ENCODE measurements around the gene MYH9. TPM values are rescaled to one million over a fixed set of nuclear protein-coding genes. Genes with fewer than 3 reads are reported as not detected.
"Not testable (repeated sequence)": the region's sequence is repeated elsewhere in the genome, so short reads cannot be mapped to it uniquely, and the experiment has no call there.

Gene MYH9
- total RNA-seq, 4 donors from 2014 or later = 228 to 375 (median 275) TPM

- intact Hi-C loops (cut with DNase I) = no loop called here
- no peaks in the 10 kb centered on the region for H3K27me3 ChIP-seq
- 76 to 79% methylated on average over 13 of the region's 13 CpGs for WGBS, 2 donors
- no peaks in the 10 kb centered on the region for H3K9me3 ChIP-seq
- H3K27ac ChIP-seq = peak overlapping the region; percentile 61 to 73 (median 69)
- no peak for DNase-seq
- no peak overlapping the region for H3K4me3 ChIP-seq (replicated peaks in 1 of 3)
- peaks cover 23 to 40% of the 10 kb centered on the region in 2 donors for H3K4me1 ChIP-seq
- TF ChIP-seq CTCF (IDR thresholded peaks at IDR 0.05) (no peak), POLR2A (IDR thresholded peaks at IDR 0.05) (no peak)
- no peaks in the 10 kb centered on the region for H3K36me3 ChIP-seq
These were observed 9.6 kb upstream of the MYH9 start for GRCh38 chr22:36397131-36398093.

- WGBS, 2 donors = 77 to 91% methylated on average over 2 of the region's 2 CpGs
- no peak for DNase-seq
- TF ChIP-seq CTCF (IDR thresholded peaks at IDR 0.05) (no peak), POLR2A (IDR thresholded peaks at IDR 0.05) (no peak)
- no peaks in the 10 kb centered on the region for H3K36me3 ChIP-seq
- no peak overlapping the region for H3K4me3 ChIP-seq (replicated peaks in 1 of 3)
- intact Hi-C loops (cut with DNase I) = no loop called here
- no peaks in the 10 kb centered on the region for H3K9me3 ChIP-seq
- H3K27ac ChIP-seq = peak overlapping the region; percentile 60 to 74 (median 66)
- peaks cover 23 to 40% of the 10 kb centered on the region in 2 donors for H3K4me1 ChIP-seq
- H3K27me3 ChIP-seq = no peaks in the 10 kb centered on the region
These were observed 8.1 kb upstream of the MYH9 start for GRCh38 chr22:36395915-36396314.

GRCh38 chr22:36395055-36395849 is 7.5 kb upstream of the MYH9 start:
- peak; percentile 91 for DNase-seq
- Histone ChIP-seq H3K27ac (peak overlapping the region; percentile 60 to 74 (median 66)), H3K27me3 (no peaks in the 10 kb centered on the region), H3K4me1 (peaks cover 23 to 40% of the 10 kb centered on the region in 2 donors), H3K9me3 (no peaks in the 10 kb centered on the region), H3K4me3 (replicated peaks in 1 of 3) (no peak overlapping the region), H3K36me3 (no peaks in the 10 kb centered on the region)
- TF ChIP-seq CTCF (IDR thresholded peaks at IDR 0.05) (no peak), POLR2A (IDR thresholded peaks at IDR 0.05) (peak in 1 of 2 donors; percentile 31)
- intact Hi-C loops (cut with DNase I) = no loop called here
- 49 to 51% methylated on average over 12 of the region's 12 CpGs for WGBS, 2 donors

- intact Hi-C loops (cut with DNase I) = no loop called here
- Histone ChIP-seq H3K4me1 (peaks cover 12 to 27% of the 10 kb centered on the region in 2 donors), H3K36me3 (no peaks in the 10 kb centered on the region), H3K27me3 (no peaks in the 10 kb centered on the region), H3K27ac (no peak overlapping the region), H3K9me3 (no peaks in the 10 kb centered on the region), H3K4me3 (replicated peaks in 1 of 3) (no peak overlapping the region)
- 89 to 96% methylated on average over 3 of the region's 3 CpGs for WGBS, 2 donors
- no peak for TF ChIP-seq POLR2A (IDR thresholded peaks at IDR 0.05)
- TF ChIP-seq CTCF (IDR thresholded peaks at IDR 0.05) = no peak
- no peak for DNase-seq
These were observed 3.9 kb upstream of the MYH9 start for GRCh38 chr22:36391638-36392037.

GRCh38 chr22:36389122-36389521 is 1.4 kb upstream of the MYH9 start:
- WGBS, 2 donors = 89 to 91% methylated on average over 14 of the region's 14 CpGs
- not testable (repeated sequence) for H3K4me3 ChIP-seq (replicated peaks in 1 of 3)
- intact Hi-C loops (cut with DNase I) = loop anchor here (5.0 kb wide), 1 partner anchor 83 kb away; no protein-coding TSS in a partner anchor

More at GRCh38 chr22:36389122-36389521, 1.4 kb upstream of the MYH9 start:
- H3K36me3 ChIP-seq, DNase-seq, H3K27me3 ChIP-seq, H3K27ac ChIP-seq, H3K9me3 ChIP-seq: not testable (repeated sequence)
- H3K4me1 ChIP-seq = peaks cover 22 to 24% of the 10 kb centered on the region in 2 donors
